GM23338 (cell line): ENCODE results near the gene TCP10L. TPM values are rescaled to one million over a fixed set of nuclear protein-coding genes. Genes with fewer than 3 reads are reported as not detected.

Source experiments
- ATAC-seq: fragments of 200-7000 bp; cut with Tn5 transposase; 3 replicates; pipeline ENCODE4 v1.9.1; 2020
- DNase-seq: peaks from one replicate; pipeline ENCODE4 v3.0.0-alpha.2; 2015; ENCODE audit warnings: low spot score
- H2AFZ ChIP-seq: fragments of 200-600 bp; sonication (generic); 2 replicates; pipeline ENCODE4 v1.8.0; 2016; ENCODE audit warnings: antibody characterized with exemption, mild to moderate bottlenecking, moderate library complexity
- H3F3A ChIP-seq: fragments of 200-600 bp; sonication (generic); replicated peaks from 2 replicates; pipeline ENCODE4 v1.8.0; 2017; ENCODE audit warnings: antibody characterized with exemption, mixed run types, low read depth
- H3K27ac ChIP-seq: fragments of 200-600 bp; sonication (generic); 2 replicates; pipeline ENCODE4 v1.6.1; 2016; ENCODE audit warnings: low read depth
- H3K27me3 ChIP-seq: fragments of 200-600 bp; sonication (generic); 2 replicates; pipeline ENCODE4 v1.8.0; 2016; ENCODE audit warnings: mild to moderate bottlenecking, mixed run types, moderate library complexity; ENCODE audit not compliant: insufficient read depth
- H3K36me3 ChIP-seq: fragments of 200-600 bp; sonication (generic); 2 replicates; pipeline ENCODE4 v1.8.0; 2016; ENCODE audit warnings: mild to moderate bottlenecking; ENCODE audit not compliant: insufficient read depth
- H3K4me1 ChIP-seq: fragments of 200-600 bp; sonication (generic); 2 replicates; pipeline ENCODE4 v1.8.0; 2016; ENCODE audit warnings: mild to moderate bottlenecking, moderate library complexity; ENCODE audit not compliant: insufficient read depth
- H3K4me2 ChIP-seq: fragments of 200-600 bp; sonication (generic); 2 replicates; pipeline ENCODE4 v1.7.1; 2017; ENCODE audit warnings: mixed run types
- H3K4me3 ChIP-seq: fragments of 200-600 bp; sonication (generic); 2 replicates; pipeline ENCODE4 v1.6.1; 2016; ENCODE audit warnings: mixed run types
- H3K79me2 ChIP-seq: fragments of 200-600 bp; sonication (generic); replicated peaks from 2 replicates; pipeline ENCODE4 v1.8.0; 2017; ENCODE audit warnings: mild to moderate bottlenecking; ENCODE audit not compliant: insufficient read depth
- H3K9me2 ChIP-seq: fragments of 200-600 bp; sonication (generic); 2 replicates; pipeline ENCODE4 v1.8.0; 2017; ENCODE audit not compliant: insufficient read depth
- H4K20me1 ChIP-seq: fragments of 200-600 bp; sonication (generic); replicated peaks from 2 replicates; pipeline ENCODE4 v1.8.0; 2017; ENCODE audit warnings: mild to moderate bottlenecking; ENCODE audit not compliant: insufficient read depth
- H3K27ac Mint-ChIP-seq: 2 replicates; pipeline ENCODE4 v1.8.0; 2020; ENCODE audit warnings: inconsistent platforms, mild to moderate bottlenecking, moderate library complexity, mixed read lengths
- H3K27me3 Mint-ChIP-seq: 3 replicates; pipeline ENCODE4 v1.8.0; 2022; ENCODE audit warnings: low read depth, mild to moderate bottlenecking, moderate library complexity, mixed read lengths, inconsistent platforms; ENCODE audit not compliant: insufficient read depth, poor library complexity
- H3K36me3 Mint-ChIP-seq: 3 replicates; pipeline ENCODE4 v1.8.0; 2021; ENCODE audit warnings: low read depth, mild to moderate bottlenecking, inconsistent platforms, moderate library complexity, mixed read lengths
- H3K4me1 Mint-ChIP-seq: 3 replicates; pipeline ENCODE4 v1.8.0; 2020; ENCODE audit warnings: mild to moderate bottlenecking, inconsistent platforms, mixed read lengths
- H3K4me3 Mint-ChIP-seq: 3 replicates; pipeline ENCODE4 v1.8.0; 2021; ENCODE audit warnings: moderate library complexity, mild to moderate bottlenecking, inconsistent platforms, mixed read lengths
- H3K9me3 Mint-ChIP-seq: 3 replicates; pipeline ENCODE4 v1.8.0; 2020; ENCODE audit warnings: moderate library complexity, mild to moderate bottlenecking, inconsistent platforms, mixed read lengths
- CREB1 ChIP-seq: fragments of 250-450 bp; sonication (Bioruptor Pico); IDR thresholded peaks from 2 replicates; pipeline ENCODE4 v1.5.0; 2020; ENCODE audit warnings: low read depth, mild to moderate bottlenecking, moderate library complexity
- CTCF ChIP-seq, 2 experiments: fragments of 200-600 bp in 1 of 2; sonication (generic) in 1 of 2; conservative IDR thresholded peaks; 2 replicates each; pipeline versions ENCODE4 v1.5.1 to v1.6.1; 2016 to 2017; ENCODE audit warnings: antibody characterized with exemption in 2 of 2, low read depth in 2 of 2, mild to moderate bottlenecking in 2 of 2, moderate library complexity in 1 of 2
- ETS1 ChIP-seq: IDR thresholded peaks from 2 replicates; pipeline ENCODE4 v1.6.1; 2016; ENCODE audit warnings: antibody characterized with exemption
- EZH2 ChIP-seq: fragments of 200-600 bp; sonication (generic); IDR thresholded peaks from one replicate; pipeline ENCODE4 v1.8.0; 2017; ENCODE audit warnings: antibody characterized with exemption, mild to moderate bottlenecking, low read depth; ENCODE audit not compliant: unreplicated experiment
- EZH2phosphoT487 ChIP-seq: fragments of 200-600 bp; sonication (generic); IDR thresholded peaks from one replicate; pipeline ENCODE4 v1.8.1; 2018; ENCODE audit warnings: antibody characterized with exemption; ENCODE audit not compliant: unreplicated experiment
- JUNB ChIP-seq: IDR thresholded peaks from one replicate; pipeline ENCODE4 v1.6.1; 2016; ENCODE audit warnings: antibody characterized with exemption; ENCODE audit not compliant: unreplicated experiment
- POLR2AphosphoS5 ChIP-seq: IDR thresholded peaks from 2 replicates; pipeline ENCODE4 v1.6.1; 2016; ENCODE audit warnings: antibody characterized with exemption, low read depth
- REST ChIP-seq: IDR thresholded peaks from one replicate; pipeline ENCODE4 v1.6.1; 2018; ENCODE audit warnings: antibody characterized with exemption; ENCODE audit not compliant: unreplicated experiment
- STAT1 ChIP-seq: IDR thresholded peaks from one replicate; pipeline ENCODE4 v1.6.1; 2016; ENCODE audit warnings: antibody characterized with exemption; ENCODE audit not compliant: unreplicated experiment
- ZNF114 ChIP-seq: fragments of 250-450 bp; sonication (Bioruptor Pico); IDR thresholded peaks from 2 replicates; pipeline ENCODE4 v1.5.0; 2020; ENCODE audit warnings: mild to moderate bottlenecking, moderate library complexity
- ZNF331 ChIP-seq: fragments of 250-450 bp; sonication (Bioruptor Pico); IDR thresholded peaks from 2 replicates; pipeline ENCODE4 v1.5.0; 2020; ENCODE audit warnings: low read depth, mild to moderate bottlenecking, moderate library complexity
- ZNF462 ChIP-seq: fragments of 250-450 bp; sonication (Bioruptor Pico); IDR thresholded peaks from 2 replicates; pipeline ENCODE4 v1.5.0; 2020; ENCODE audit warnings: mild to moderate bottlenecking, moderate library complexity
- polyA plus RNA-seq: library from polyadenylated mRNA; unstranded; fragments of >200 nt; fragmentation: Nextera tagmentation; extraction: Ambion mirVana; gene quantifications from 2 replicates; pipeline ENCODE4 v1.2.1, GENCODE V29; 2016
- total RNA-seq: library from RNA; depleted of rRNA; stranded (reverse); fragments of >200 nt; shearing (Covaris generic); gene quantifications from 2 replicates; pipeline ENCODE4 v1.2.3, GENCODE V29; 2014

TCP10L gene
- total and polyA plus RNA-seq, 2 experiments from 2014 or later: 0.10 to 0.65 TPM

GRCh38 chr21:32559006-32559610 lies 26.2 kb downstream of the TCP10L start:
- Histone ChIP-seq H3K4me1 (peaks cover 26% of the 10 kb centered on the region), H4K20me1 (no peaks in the 10 kb centered on the region), H3K36me3 (no peaks in the 10 kb centered on the region), H3K9me2 (no peaks in the 10 kb centered on the region; the same call in 1 of the 2 replicates), H3K4me3 (no peak overlapping the region), H3K27me3 (no peaks in the 10 kb centered on the region), H3K27ac (no peak overlapping the region), H3K4me2 (no peak overlapping the region), H3F3A (0 out of 2 replicates have a peak, but pooled peaks cover 4% of the 10 kb centered on the region), H2AFZ (no peak overlapping the region), H3K79me2 (no peaks in the 10 kb centered on the region)
- Mint-ChIP-seq H3K27me3 (peaks cover 8% of the 10 kb centered on the region), H3K36me3 (peaks cover under 1% of the 10 kb centered on the region; the same call in 1 of the 3 replicates), H3K4me3 (no peak overlapping the region), H3K27ac (no peak overlapping the region), H3K9me3 (peaks cover under 1% of the 10 kb centered on the region; the same call in 1 of the 3 replicates), H3K4me1 (peaks cover 46% of the 10 kb centered on the region)
- ATAC-seq: no peak
- TF ChIP-seq EZH2 (no peak), EZH2phosphoT487 (no peak), POLR2AphosphoS5 (no peak), CREB1 (CRISPR knock-in tag) (no peak), ZNF114 (no peak), ZNF331 (CRISPR knock-in tag) (no peak), JUNB (no peak), REST (no peak), ZNF462 (CRISPR knock-in tag) (no peak), ETS1 (no peak), STAT1 (no peak), CTCF (conservative IDR thresholded peaks at IDR 0.05; ENCODE audit: low read depth in 2 of 2) (no peak)
- DNase-seq: no peak
